ENCODE measurements around the gene LAMA3.

Gene LAMA3

DNA sequence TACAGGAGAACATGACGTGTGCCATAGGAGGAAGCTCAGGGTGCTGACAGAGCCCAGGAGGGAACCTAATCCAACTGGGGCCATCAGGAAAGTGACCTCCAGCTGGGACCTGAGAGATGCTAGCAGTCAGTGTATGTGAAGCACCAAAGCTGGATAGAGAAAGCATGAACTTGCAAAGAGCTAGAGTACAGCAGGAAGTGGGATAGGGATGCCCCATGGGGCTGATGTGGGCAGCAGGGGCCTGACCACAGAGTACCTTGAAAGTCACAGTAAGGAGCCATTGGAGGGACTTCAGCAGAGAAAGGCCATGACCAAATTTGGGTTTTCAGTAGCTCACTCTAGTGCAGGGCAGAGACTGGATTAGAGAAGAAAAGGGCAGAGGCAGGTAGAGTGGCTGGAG is 233.7 kb downstream of the LAMA3 start:
- no peak for DNase-seq

DNA sequence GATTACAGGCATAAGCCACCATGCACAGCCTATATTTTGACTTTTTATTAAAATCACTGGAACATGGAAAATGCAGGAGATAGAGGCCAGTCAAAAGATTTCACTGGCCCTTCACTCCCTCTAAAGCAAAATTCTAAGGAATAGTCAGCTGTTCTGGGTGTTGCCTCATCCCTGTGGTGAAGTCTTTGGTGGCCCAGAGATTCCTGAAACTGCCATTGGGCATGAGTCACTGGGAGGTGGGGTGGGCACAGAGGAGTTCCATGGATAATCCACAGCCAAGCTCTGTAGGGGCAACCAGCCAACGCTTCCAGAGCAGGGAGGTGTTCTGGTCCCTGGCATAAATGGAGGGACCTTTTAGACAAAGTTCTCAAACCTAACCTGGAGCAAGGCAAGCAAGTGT is 235.6 kb downstream of the LAMA3 start:
- DNase-seq, result no peak

DNA sequence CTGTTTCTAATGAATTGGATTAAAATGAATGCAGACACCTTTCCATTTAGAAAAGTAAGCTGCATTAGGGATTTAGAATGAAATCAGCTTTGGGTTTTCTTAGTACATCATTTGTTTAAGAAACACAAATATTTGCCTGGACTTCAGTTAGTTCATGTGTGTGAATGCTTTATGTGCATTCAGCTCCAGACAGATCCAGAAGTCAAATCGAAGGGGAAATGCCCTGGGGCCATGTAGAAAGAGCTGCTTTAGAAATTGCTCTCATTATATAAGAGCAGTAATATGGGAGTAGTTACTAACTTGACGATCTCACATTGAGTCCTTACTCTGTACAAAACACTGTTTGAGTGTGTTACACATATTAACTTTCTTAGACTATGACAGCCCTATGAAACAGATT is 237.3 kb downstream of the LAMA3 start:
- DNase-seq, result no peak

GRCh38 chr18:23927821-23928746 is 238.8 kb downstream of the LAMA3 start:
- no peak for DNase-seq

DNA sequence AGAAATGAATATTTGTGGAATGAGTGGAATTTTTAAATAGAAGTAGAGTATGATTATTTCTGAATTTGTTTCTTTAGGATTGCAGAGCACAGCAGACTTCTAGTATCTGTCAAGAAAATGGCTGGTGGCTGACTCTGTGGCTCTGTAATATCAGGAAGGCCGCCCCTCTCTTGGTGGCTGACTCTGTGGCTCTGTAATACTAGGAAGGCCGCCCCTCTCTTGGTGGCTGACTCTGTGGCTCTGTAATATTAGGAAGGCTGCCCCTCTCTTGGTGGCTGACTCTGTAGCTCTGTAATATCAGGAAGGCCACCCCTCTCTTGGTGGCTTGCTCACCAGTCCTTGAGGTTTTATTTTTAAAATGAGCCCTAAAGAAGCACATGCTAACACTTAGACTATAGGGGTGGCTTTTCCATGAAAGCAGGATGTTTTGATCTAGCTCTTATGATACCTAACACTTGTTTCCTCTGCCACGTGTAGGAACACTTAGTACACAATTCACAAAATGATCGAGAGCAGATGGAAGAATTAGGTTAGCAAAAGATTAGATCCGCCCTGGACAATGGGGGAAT is 240.2 kb downstream of the LAMA3 start:
- peak in 1 of 2 donors; percentile 21 for DNase-seq

GRCh38 chr18:23930002-23930401 is 240.7 kb downstream of the LAMA3 start:
- no peak for DNase-seq

- DNase-seq, result no peak
Measured at GRCh38 chr18:23932385-23933067, 243.3 kb downstream of the LAMA3 start.

DNA sequence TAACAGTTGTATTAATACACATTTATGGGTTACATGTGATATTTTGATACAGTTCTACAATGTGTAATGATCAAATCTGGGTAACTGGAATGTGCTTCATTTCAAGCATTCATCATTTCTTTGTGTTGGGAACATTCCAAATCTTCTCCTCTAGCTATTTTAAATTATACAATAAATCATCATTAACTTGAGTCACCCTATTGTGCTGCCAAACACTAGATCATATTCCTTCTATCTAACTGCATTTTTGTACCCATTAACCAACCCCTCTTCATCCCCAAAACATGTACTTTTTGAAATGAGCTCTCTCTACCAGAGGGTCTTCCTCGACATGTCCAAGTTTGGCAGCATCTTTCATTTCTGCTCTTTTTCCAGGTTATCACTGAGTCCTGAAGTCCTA is 244.2 kb downstream of the LAMA3 start:
- DNase-seq, result no peak

DNA sequence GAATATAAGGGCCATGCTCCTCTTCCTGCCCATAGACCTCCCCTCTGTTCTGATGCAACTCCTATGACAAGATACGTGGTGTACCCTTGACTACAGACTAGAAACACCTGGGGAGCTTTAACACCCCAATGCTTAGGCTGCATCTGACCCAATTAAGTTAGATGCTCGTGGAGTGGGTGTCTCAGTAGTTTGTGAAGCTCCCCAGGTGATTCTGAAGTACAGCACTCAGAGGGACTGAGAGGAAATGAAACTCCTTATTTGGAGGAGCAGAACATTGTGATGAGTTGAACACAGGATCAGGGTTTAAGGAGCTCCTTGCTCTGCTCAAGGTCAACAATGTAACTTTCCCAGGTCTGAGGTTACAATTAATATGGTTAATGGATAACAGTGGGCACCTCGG is 245.0 kb downstream of the LAMA3 start:
- DNase-seq, result no peak

GRCh38 chr18:23934863-23935262 is 245.6 kb downstream of the LAMA3 start:
- no peak for DNase-seq

DNA sequence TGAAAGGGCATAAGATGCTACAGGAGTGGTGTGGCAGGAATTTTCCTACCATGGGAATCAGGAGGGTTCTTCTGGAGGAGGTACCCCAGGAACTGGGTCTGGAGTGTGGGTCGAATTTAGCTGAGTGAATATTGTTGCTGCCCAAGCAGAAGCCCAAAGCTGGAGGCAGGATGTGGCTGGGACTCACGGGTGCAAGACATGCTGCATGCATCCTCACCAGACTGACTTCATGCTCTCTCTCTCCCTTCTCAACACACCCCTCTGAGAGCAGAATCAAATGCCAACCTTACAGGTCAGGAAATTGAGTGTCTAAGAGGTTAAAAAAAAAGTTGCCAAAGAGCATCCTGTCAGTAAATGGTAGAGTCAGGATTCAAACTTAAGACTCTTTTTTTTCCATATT is 246.6 kb downstream of the LAMA3 start:
- DNase-seq, result peak in 1 of 2 donors; percentile 36

GRCh38 chr18:23936381-23936958 is 247.2 kb downstream of the LAMA3 start:
- no peak for DNase-seq

- DNase-seq, result no peak
Measured at GRCh38 chr18:23938043-23938756, 248.9 kb downstream of the LAMA3 start.

DNA sequence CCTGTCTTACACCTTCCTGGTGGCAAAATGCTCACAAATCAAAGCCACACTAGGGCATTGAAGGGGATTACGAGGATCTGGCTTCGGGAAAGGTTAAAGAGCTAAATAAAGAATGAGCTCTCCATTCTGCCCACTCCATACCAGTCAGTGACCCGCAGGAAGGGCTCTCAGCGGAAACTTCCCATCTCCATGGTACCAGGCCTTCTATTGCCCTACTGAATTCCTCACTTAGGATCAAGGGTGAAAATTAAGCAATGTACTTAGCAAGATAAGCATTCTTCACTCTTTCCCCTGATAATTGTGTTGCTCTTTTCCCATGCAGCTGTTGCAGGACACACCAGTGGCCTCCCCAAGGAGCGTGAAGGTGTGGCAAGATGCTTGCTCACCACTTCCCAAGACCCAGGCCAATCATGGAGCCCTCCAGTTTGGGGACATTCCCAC is 249.7 kb downstream of the LAMA3 start:
- no peak for DNase-seq

- DNase-seq, result no peak
Measured at GRCh38 chr18:23939366-23939765, 250.1 kb downstream of the LAMA3 start.

DNA sequence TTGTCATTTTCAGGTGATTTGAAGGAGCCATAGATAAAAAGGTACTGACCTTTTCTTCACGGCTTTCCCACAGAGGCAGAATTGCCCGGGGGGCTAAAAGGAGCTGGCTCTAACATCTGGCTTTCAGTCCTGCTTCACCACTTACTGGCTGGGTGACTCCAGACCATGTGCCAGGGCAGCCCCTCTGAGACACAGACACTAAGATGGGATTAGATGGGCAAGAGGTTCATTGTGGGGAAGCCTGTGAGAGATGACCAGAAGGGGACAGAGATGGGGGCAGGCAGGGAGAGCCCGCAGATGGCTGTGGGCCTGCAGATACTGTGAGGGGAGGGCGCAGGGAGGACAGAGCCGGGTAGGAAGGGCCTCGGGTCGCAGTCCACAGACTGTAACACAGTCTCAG is 250.6 kb downstream of the LAMA3 start:
- no peak for DNase-seq

DNA sequence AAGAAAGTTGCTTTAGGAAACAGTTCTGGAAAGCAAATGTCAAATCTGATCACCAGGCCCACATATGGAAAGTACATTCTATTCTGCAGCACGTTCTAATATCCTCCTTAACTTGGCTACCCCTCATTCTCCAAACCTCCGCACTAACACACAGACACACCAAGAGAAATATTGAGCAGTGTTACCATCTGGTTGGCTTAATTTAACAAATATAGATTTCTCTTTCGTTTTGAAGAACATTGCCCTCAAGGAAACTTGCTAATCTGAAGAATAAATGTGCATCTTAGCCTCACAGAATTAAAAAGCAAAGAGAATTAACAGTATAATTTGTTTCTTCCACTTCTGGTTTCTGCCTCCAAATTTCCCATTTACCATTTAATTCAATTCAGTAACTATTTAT is 252.5 kb downstream of the LAMA3 start:
- no peak for DNase-seq

GRCh38 chr18:23943104-23943503 is 253.9 kb downstream of the LAMA3 start:
- peak in 1 of 2 donors; percentile 27 for DNase-seq

DNA sequence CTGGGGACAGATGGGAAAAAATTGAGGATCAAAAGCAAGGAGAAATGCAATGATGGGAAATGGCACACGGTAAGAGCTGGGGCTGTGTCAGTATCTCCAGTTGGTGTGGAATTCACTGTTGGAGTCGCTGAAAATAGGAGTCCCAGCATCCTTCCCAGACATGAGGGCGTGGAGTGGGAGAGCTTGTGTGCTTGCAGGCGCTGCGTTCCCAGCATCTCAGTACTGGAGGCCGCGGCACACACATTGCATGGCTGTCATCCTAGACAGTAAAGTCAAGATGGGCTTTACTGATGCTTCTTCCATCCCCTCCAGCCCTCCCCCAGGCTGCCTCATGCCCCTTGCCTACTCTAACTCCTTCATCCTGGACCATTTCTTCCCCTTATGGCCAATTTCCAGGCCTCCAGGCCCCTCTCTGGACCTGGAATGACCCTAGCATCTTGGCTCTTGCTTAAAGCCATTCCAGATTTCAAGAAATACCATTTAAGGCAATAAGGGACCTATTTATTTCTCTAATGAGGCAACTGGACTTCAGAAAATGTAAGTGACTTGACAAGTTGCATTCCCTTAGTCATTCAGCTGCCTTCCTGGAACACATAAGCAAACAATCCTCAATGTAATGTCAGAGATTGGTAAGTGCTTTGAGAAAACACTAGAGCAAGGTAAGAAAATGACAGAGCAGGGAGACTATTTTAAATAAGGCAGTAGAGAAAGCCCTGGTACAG is 254.8 kb downstream of the LAMA3 start:
- DNase-seq, result no peak

DNA sequence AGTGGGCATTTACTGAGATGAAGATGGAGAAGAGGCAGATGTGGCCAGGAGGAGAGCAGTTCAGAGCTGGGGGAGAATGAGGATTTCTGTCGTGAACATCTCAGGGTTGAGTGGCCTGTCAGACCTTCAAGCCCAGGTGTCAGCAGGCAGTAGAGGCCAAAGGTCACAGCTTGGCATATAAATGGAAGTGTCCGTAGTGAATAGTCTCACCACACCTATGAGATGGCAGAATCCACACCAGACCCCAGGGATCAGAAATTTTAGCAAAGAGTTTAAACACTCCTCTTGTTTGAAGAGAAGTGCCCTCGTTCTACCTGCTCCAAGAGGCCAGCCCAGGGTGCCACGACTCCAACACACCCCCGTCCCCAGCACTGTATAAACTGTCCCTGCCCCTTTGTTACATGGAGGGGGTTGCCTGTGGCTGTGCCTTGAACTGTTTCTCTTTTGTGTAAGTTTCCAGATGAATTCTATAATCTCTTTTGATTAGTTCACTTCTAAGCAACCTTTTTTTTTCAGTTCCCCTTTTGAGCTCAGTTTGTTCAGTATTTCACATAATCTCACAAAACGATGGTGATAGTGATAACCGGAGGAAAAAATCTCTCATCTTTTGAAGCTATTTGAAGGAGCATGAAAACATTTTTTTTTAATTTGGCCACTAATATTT is 256.3 kb downstream of the LAMA3 start:
- DNase-seq, result no peak

GRCh38 chr18:23949863-23950262 is 260.6 kb downstream of the LAMA3 start:
- DNase-seq, result no peak

GRCh38 chr18:23950644-23951043 is 261.4 kb downstream of the LAMA3 start:
- no peak for DNase-seq

Measured in CD4-positive, alpha-beta T cell treated with Interferon alpha-2 for 1 hour (primary cell).